ENCODE data around the gene PHTF2.

PHTF2 gene

DNA sequence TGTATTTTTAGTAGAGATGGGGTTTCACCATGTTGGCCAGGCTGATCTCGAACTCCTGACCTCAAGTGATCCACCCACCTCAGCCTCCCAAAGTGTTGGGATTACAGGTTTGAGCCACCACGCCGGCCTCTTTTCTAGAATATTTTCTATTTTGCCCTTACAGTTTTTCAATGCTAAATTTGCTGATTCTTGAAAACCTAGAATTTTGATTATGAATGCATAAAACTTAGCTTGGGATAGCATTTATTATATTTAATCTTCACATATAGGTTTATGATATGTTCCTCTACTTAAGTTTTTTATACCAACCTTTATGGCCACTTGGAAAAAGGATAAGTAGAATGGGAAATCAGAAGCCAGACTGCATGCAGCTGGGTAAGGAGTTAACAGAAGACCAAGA lies 2.5 kb upstream of the PHTF2 start:
- no peak for DNase-seq

GRCh38 chr7:77796960-77797359 lies 1.6 kb upstream of the PHTF2 start:
- DNase-seq: no peak

DNA sequence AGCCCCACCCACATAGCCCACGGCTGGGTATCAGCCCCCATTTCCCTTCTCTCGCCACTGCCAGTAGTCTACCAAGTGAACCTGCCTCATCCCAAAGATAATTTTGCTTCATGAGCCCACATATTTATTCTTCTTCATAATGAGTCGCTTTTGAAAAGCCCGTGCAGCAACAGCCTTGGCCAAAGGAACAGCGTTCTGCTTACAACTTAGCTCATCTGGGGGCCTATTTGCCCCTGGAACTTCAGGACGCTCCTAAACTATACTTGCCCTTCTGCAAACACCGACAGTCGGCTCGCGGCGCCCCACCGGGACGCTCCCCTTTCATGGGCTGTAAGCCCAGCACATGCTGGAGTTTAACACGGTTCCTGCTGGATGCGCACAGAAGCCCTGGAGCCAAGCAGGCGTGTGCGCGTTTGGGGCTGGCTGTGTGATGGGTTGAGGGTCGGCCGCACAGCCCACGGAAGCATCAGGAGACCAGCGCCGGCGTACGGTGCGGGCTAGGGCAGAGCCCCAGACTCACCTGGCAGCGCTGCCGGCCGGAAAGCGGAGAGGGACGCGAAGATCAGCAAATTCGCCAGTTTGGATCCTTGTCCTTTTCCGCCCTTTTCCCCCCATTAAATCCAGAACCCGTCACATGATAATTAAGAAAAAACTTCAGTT lies 709 bp upstream of the PHTF2 start:
- no peak for DNase-seq

DNA sequence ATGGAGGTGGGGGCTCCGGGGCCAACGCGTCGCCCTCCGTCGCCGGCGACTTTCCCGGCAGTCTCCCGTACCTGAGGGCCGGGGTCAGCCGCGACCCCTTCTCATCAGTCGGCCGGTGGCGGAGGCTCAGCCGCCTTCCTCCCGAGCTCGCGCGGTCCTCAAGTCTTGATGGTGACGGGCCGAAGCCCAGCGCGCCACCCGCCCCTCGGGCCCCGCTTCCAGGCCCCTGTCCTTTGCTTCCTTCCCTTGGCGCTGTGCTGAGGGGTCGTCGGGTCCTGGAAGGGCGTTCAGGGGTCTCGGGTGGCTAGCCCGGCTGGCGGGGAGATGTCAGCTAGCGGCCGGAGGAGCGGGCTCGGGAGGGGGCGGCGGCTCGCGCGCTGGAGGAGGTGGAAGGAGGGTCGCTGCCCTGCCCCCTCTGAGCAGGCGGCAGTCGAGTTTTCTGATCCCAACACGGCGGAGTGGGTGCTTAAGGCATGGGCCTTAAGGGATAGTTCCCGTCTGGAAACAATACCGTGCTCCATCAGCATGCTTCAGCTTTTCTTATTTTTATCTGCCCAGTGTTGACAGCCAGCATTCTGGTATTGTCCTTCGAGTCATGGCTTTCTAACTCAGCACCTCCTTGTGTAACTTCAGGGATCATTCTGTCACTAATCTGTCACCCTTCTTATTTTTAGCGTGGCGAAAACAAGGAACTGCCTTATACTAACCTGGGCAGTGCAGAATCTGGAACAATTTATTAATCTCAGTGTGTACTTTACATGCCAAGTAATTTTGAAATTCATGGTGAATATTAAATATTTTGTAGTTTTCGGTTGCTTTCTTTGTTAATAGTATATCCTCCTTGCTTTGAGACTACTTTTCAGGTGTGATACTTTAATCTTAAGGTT lies 748 bp downstream of the PHTF2 start:
- peak; percentile 78 for DNase-seq

DNA sequence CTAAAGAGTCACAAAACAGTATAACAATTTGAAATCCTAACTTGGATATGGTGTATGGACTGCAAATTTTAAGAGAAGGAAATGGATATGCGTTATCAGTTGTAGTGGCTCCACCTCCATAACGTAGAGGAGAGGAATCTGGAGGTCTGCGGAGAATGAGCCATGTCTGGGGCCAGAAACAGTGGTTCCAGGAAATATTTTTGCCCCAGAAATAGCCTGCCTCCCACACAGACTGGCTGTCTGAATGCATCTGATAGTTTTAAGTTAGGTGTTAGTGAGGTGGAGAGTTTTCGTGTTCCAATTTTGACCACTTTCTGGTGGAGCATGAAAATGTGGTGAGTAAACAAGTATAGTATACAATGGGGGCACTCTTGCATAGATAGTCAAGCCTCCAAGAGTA lies 1.6 kb downstream of the PHTF2 start:
- DNase-seq: no peak

GRCh38 chr7:77800730-77801129 lies 2.2 kb downstream of the PHTF2 start:
- DNase-seq: no peak

DNA sequence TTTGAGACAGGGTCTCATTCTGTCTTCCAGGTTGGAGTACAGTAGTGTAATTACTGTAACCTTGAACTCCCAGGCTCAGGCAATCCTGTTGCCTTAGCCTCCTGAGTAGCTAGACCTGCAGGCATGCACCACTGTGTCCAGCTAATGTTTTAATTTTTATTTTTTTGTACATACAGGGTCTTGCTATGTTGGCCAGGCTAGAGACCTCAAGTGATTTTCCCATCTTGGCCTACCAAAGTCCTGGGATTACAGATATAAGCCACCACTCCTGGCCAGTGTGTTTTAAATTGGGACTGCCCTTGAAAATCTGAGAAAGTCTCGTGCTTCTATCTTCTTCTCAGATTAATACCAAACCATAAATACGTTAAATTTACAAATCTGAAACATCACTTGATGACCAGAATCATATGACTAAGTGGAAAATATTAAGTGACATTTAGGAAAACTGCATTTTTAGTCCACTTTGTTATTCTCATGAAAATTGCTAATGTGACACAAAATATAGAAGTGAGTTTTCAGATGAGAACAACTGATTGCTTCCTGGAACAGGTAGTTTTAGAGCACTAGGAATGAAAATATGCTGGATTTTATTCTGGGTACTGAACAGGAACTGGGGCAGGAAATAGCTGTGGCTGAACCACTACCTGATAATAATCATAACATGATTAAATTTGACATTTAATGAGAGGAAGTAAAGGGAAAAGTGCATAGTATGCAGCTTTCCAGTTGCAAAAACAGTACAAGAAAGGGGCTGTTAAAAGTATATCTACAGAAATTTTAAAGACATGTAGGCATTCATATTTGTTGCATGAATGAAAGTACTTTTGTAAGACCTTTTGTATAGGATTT lies 4.2 kb downstream of the PHTF2 start:
- DNase-seq: no peak

DNA sequence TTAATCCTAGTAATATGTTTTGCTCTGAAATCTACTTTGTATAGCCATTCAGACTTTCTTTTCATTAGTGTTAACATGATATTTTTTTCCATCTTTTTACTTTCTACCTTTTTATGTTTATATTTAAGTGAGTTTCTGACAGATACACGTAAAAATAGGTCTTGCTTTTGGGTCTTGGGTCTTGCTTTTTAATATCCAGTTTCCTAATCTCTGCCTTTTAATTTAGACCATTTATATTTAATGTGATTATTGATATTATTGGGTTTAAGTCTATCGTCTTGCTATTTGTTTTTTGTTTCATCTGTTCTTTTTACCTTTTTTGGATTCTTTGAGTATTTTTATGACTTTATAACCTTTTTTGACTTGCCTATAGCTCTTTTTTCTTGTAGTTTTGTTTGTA lies 7.9 kb downstream of the PHTF2 start:
- no peak for DNase-seq

GRCh38 chr7:77808517-77808916 lies 9.9 kb downstream of the PHTF2 start:
- no peak for DNase-seq

DNA sequence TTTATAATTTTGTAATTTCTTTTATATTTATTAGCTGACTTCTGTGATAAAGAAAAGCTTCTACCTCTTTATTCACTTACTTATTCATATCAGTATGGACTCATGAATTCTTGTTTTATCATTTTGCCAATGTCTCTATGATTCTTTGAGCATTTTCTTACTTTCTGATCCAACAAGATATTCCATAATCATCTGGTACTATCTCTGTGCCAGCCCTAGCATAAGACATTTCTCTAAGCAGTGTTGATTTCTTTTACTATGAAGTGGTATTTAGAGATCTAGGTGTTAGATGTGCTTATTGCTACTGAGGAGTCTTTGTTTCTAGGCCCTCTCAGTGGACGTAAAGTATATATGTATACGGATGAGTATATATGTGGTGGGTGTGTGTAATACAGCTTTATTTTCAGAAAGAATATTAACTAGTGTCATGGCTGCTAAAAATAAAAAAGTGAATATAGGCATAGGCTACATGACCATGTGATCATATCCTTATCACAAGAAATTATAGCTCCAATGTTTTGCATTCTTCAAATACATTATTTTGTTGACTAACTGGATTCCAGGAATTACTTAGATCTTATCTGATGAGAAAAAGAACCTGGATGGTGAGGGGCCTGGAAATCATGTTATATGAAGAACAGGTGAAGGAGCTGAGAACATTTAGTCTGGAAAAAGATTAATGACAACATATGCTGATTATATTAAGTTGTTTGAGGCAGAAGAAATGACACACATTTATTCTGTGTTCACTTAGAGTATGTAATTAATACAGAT lies 13.1 kb downstream of the PHTF2 start:
- DNase-seq: no peak

GRCh38 chr7:77812290-77812685 lies 13.7 kb downstream of the PHTF2 start:
- DNase-seq: no peak

- no peak for DNase-seq
Measured at GRCh38 chr7:77813180-77813579, 14.6 kb downstream of the PHTF2 start.

DNA sequence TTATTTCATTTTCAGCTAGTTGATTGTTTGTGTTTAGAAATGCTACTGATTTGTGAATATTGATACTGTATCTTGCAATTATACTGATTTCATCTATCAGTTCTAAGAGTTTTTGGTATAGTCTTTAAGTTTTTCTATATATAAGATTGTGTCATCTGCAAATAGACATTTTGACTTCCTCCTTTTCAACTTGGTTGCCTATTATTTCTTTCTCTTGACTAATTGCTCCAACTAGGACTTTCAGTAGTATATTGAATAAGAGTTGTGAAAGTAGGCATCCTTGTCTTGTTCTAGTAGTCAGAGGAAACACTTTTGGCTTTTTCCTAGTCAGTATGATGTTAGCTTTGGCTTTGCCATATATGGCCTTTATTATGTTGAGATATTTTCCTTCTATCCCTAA lies 20.4 kb downstream of the PHTF2 start:
- DNase-seq: no peak

DNA sequence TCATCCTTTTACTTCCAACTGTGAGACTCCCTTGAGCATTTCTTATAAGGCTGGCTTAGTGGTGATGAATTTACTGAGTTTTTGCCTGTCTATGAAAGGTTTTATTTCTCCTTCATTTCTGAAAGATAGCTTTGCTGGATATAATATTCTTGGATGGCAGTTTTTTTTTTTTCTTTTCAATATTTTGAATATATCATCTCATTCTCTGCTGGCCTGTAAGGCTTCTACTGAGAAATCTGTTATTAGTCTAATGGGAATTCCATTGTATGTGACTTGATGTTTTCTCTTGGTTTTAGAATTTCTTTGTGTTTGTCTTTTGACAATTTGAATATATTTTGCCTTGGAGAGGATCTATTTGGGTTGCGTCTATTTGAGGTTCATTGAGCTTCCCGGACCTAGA lies 22.4 kb downstream of the PHTF2 start:
- no peak for DNase-seq

- no peak for DNase-seq
Measured at GRCh38 chr7:77822269-77822668, 23.7 kb downstream of the PHTF2 start.

DNA sequence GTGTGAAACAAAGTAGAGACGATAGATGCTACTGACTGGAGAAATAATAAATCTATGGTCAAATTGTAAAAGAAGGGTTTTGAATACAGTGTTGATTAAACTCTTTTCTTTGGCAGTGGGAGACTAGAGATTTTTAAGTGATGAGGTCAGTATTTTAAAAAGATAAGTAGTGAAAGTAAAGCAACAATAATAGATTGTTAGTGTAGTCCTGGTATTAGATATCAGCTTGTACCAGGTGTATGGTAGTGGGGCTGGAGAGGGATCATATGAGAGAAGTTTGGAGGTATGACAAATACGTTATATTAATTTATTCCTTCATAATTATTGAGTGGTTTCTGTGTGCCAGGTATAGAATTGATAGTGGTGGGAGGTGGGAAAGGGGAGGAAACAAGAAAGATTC lies 25.2 kb downstream of the PHTF2 start:
- DNase-seq: no peak

GRCh38 chr7:77824636-77825035 lies 26.1 kb downstream of the PHTF2 start:
- no peak for DNase-seq

GRCh38 chr7:77825131-77825530 lies 26.6 kb downstream of the PHTF2 start:
- no peak for DNase-seq

DNA sequence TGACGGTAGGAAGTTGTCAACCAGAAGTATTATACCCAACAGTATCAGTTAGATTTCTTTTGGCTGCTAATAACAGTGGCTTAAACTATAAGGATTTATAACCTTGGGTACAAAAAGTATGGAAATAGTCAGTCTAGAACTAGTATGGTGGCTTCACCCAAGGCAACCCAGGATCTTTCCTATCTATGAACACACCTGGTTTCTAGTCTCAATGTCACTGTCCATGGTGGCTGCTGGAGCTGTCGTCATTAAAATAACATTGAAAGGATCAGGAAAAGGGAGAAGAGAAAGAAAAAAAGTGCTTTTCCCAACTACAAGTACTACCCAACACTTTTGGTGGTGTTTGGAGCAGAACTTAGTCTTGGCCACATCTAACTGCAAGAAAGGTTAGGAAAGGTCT lies 27.7 kb downstream of the PHTF2 start:
- no peak for DNase-seq

DNA sequence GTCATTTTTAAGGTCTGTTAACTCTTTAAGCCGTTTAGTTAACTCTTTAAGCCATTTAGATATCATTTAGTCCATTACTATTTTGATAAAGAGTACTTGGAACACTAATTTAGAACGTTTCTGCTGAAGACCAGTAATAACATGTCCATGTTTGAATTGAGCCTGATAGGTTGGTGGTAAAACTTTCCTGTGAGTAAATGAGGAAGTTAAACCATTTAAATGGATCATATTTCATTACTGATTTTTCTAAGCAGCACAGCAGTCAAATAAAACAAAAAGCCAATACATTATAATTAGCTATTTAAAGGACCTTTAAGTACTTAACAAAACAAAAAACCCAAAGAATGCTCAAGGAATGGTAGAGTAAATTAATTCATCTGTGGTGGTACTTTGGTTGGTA lies 29.4 kb downstream of the PHTF2 start:
- DNase-seq: no peak

GRCh38 chr7:77830649-77831355 lies 32.2 kb downstream of the PHTF2 start:
- no peak for DNase-seq

DNA sequence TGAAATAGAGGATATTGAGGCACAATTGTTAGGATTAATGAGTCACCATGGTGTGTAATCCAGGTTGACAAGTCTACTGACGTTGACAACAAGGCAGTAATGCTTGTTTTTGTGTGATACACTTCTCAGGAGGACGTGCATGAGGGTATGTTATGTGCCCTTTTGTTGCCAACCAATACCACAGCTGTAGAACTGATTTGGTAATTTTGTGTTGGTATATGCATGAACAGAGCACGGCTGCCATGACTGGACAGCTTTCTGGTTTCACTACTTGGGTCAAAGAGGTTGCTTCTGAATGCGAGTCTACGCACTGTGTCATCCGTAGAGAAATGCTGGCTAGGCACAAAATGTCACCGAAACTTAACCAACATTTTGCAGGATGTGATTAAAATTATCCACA lies 32.9 kb downstream of the PHTF2 start:
- no peak for DNase-seq

Measured in right forelimb (tissue), 1 donor.